HFF-Myc (cell line): ENCODE data around the gene DNAH9.

Experiments used
- DNase-seq: peaks from one replicate; pipeline ENCODE4 v3.0.0-alpha.2; 2011; ENCODE audit warnings: low read depth; ENCODE audit errors: extremely low read depth
- H3K4me3 ChIP-seq: replicated peaks from 2 replicates; pipeline ENCODE4 v1.5.1; 2011; ENCODE audit warnings: low read depth, mild to moderate bottlenecking, control low read depth, low read length
- TF ChIP-seq, protein P1 (sequence below): IDR thresholded peaks from 2 replicates; pipeline ENCODE4 v1.5.1; 2012; ENCODE audit warnings: mild to moderate bottlenecking, low read depth, low read length, control low read depth; ENCODE audit errors: missing control alignments

Gene DNAH9

DNA sequence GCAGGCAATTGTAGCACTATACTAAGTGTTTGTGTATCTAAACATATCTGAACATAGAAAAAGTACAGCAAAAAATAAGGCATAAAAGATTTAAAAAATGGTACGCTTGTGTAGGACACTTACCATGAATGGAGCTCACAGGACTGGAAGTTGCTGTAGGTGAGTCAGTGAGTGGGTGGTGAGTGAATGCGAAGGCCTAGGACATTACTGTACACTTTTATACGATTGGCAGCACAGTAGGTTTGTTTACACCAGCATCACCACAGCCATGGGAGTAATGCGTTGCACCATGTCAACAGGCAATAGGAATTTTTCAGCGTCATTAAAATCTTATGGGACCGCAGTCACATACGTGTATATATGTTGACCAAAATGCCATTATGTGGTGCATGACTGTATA lies 45.6 kb downstream of the DNAH9 start:
- DNase-seq: no peak
- TF ChIP-seq, protein P1, sequence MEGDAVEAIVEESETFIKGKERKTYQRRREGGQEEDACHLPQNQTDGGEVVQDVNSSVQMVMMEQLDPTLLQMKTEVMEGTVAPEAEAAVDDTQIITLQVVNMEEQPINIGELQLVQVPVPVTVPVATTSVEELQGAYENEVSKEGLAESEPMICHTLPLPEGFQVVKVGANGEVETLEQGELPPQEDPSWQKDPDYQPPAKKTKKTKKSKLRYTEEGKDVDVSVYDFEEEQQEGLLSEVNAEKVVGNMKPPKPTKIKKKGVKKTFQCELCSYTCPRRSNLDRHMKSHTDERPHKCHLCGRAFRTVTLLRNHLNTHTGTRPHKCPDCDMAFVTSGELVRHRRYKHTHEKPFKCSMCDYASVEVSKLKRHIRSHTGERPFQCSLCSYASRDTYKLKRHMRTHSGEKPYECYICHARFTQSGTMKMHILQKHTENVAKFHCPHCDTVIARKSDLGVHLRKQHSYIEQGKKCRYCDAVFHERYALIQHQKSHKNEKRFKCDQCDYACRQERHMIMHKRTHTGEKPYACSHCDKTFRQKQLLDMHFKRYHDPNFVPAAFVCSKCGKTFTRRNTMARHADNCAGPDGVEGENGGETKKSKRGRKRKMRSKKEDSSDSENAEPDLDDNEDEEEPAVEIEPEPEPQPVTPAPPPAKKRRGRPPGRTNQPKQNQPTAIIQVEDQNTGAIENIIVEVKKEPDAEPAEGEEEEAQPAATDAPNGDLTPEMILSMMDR: no peak
- H3K4me3 ChIP-seq: no peak overlapping the region

DNA sequence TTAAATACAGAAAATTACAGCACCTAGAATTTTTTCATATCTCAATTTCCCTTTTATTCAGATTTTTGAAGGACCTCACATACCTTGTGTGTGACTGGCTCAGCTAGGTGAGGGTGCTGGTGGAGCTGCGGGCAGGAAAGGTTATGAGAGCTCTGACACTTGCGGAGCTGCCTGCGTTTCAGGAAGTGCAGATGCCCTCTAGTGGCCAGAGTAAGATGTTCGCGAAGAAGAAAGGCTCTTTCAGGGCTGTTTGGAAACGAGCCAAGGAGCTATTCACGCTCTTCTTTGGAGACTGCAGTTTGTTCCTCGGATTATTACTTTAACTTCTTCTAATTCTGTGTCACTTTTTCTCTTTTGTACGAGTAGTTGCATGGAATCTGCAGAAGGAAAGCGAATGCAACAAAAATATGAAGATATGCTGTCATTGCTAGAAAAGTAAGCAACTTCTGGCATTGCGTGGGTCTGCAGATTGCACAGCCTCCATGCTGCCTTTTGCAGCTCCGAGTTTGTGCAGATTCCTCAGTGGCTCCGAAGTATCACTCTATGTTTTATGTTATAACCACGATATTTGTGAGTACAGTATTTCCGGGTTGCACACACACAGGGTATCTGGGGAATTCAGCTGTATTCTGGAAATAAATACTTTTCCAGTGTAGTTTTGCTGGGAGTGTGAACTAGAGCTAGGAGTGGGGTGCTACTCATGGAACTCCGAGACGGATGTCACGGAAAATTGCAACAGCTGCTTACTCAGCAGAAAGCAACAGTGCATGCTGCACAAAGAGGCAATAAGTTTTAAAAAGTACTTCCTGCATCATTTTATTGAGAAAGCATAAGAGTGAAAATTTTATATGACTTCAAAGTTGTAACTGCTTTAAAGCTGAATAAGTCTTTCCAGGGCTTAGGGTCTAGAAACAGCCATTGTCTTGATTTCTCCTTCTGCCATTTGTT lies 46.3 kb downstream of the DNAH9 start:
- H3K4me3 ChIP-seq: no peak overlapping the region
- DNase-seq: peak; percentile 11
- TF ChIP-seq, protein P1: peak; percentile 69

DNA sequence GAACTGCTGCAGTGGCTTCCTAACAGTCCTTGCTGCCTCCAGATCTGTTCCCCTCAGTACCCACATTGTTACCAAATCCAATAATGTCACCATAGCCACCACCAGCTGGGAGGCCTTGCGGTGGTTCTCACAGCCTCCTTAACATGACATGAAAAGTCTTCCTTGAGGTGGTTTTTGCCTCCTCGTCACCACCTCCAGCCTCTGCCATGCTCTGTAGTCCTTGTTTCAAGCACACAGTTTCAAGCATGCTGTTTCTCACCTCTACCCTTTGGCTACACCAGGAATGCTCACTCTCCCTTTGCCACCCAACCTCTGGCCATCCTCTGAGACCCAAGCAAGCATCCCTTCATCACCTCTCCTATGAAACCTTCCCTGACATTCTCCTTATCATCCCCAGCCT lies 47.2 kb downstream of the DNAH9 start:
- TF ChIP-seq, protein P1: no peak
- DNase-seq: no peak
- H3K4me3 ChIP-seq: no peak overlapping the region

DNA sequence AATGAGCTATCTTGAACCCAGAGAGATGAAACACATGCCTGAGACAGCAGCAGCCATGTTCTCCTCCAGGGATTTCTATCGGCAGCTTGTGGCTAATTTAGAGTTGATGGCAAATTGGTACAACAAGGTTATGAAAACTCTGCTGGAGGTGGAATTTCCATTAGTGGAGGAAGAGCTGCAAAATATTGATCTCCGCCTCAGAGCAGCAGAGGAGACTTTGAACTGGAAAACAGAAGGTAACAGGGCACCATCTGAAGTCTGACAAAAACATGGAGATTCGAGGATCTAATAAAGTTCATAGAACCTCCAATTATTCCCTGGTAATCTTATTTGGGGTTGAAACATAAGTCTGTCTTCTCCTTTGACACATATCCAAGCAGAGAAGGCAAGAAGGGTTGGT lies 52.8 kb downstream of the DNAH9 start:
- no peak overlapping the region for H3K4me3 ChIP-seq
- TF ChIP-seq, protein P1: no peak
- DNase-seq: no peak

DNA sequence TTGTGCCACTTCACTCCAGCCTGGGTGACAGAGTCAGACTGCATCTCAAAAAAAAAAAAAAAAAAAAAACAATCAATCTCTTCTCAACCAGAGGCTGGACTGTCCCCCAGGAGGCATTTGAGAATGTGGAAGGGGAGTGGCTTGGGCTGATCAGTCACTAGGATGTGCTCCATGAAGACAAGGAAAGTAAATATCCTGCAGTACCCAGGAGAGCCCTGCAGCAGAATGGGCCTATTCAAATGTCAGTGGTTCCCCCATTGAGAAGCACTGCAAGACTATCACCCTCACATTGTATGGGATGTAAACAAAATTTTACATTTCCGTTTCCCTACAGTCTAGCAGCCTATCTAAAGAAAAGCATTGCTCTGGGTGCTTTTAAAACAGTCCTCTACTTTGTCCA lies 70.3 kb downstream of the DNAH9 start:
- TF ChIP-seq, protein P1: no peak
- no peak for DNase-seq

DNA sequence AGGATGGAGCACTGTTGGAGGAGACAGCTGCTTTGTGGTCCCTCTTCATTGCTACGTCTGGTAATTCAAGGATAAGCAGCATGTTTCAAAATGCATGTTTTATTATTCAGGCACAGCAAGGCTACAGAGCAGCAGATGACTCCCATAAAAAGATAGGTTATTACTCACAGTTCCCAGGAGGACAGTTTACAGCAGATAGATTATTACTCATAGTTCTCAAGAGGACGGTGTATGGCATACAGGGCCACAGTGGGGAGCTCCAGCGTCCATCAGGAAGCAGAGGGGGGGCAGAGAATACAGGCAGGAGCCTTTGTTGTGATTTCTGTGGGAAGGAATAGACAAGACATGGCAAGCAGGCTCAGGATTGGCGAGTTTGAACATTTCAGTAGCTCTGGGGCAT lies 72.9 kb downstream of the DNAH9 start:
- no peak overlapping the region for H3K4me3 ChIP-seq
- TF ChIP-seq, protein P1: no peak
- DNase-seq: no peak

More for the DNA sequence above, 70.3 kb downstream of the DNAH9 start:
- H3K4me3 ChIP-seq: no peak overlapping the region
